Panc1 (cell line): ENCODE results near the gene MYH7B. TPM values are rescaled to one million over a fixed set of nuclear protein-coding genes. Genes with fewer than 3 reads are reported as not detected.

Experiments used
- ATAC-seq: fragments of 200-7000 bp; cut with Tn5 transposase; 2 replicates; pipeline ENCODE4 v1.9.1; 2020; ENCODE audit warnings: mild to moderate bottlenecking, moderate library complexity
- BruUV-seq: library from RNA; stranded (reverse); fragments of 400-500 nt; replicated peaks from 2 replicates; lab custom pipeline; 2021; lab: Mats Ljungman, UMichigan
- CTCF ChIA-PET: fragments of 300-600 bp; sonication (Branson Sonifier 250); formaldehyde crosslinking; loops from one replicate; lab custom pipeline; 2022; ENCODE audit warnings: antibody characterized with exemption; lab: Charles Lee
- POLR2A ChIA-PET: fragments of 300-600 bp; sonication (Branson Sonifier 250); formaldehyde crosslinking; loops from one replicate; lab custom pipeline; 2022; ENCODE audit warnings: antibody characterized with exemption; lab: Charles Lee
- DNase-seq: peaks from one replicate; pipeline ENCODE4 v3.0.0-alpha.2; 2010; ENCODE audit warnings: low read depth, low spot score
- H3K27ac ChIP-seq: 2 replicates; pipeline ENCODE4 v1.5.1; 2011; ENCODE audit warnings: mild to moderate bottlenecking, low read length, inconsistent platforms
- H3K27me3 ChIP-seq: fragments of 200-500 bp; sonication (Bioruptor generic); 2 replicates; pipeline ENCODE4 v1.6.0; 2014; ENCODE audit warnings: low read length, inconsistent platforms; ENCODE audit not compliant: control insufficient read depth, insufficient read depth
- H3K36me3 ChIP-seq: fragments of 200-500 bp; sonication (Bioruptor generic); 2 replicates; pipeline ENCODE4 v1.5.1; 2014; ENCODE audit warnings: inconsistent platforms, mild to moderate bottlenecking, low read length, moderate library complexity; ENCODE audit not compliant: control insufficient read depth, insufficient read depth
- H3K4me1 ChIP-seq: 2 replicates; pipeline ENCODE4 v1.5.1; 2011; ENCODE audit warnings: inconsistent platforms, mild to moderate bottlenecking, low read length, moderate library complexity; ENCODE audit not compliant: control insufficient read depth, insufficient read depth
- H3K4me3 ChIP-seq, 2 experiments: 2 replicates each; pipeline ENCODE4 v1.5.1; 2011 to 2012; ENCODE audit warnings: low read depth in 2 of 2, low read length in 2 of 2, mild to moderate bottlenecking in 2 of 2, inconsistent platforms in 1 of 2, moderate library complexity in 1 of 2
- H3K9me3 ChIP-seq: fragments of 200-500 bp; sonication (Bioruptor generic); 2 replicates; pipeline ENCODE4 v1.5.1; 2014; ENCODE audit warnings: low read depth, mild to moderate bottlenecking, inconsistent platforms, low read length, moderate library complexity; ENCODE audit not compliant: control insufficient read depth, insufficient read depth
- POLR2AphosphoS5 ChIP-seq: IDR thresholded peaks from 2 replicates; pipeline ENCODE4 v1.6.1; 2012; ENCODE audit warnings: mild to moderate bottlenecking, low read depth, low read length, moderate library complexity
- SIN3A ChIP-seq: IDR thresholded peaks from 2 replicates; pipeline ENCODE4 v1.6.1; 2012; ENCODE audit warnings: low read depth, mild to moderate bottlenecking, low read length, moderate library complexity, borderline replicate concordance; ENCODE audit not compliant: insufficient read depth
- TCF7L2 ChIP-seq: IDR thresholded peaks from 2 replicates; pipeline ENCODE4 v1.6.1; 2011; ENCODE audit warnings: mild to moderate bottlenecking, low read depth, low read length, inconsistent platforms
- in situ Hi-C: cut with HindIII; loops from 2 replicates; pipeline ENCODE4 v1.10.0; 2016; ENCODE audit warnings: low sequenced_read_pairs, low pct_unique_long_range_greater_than_20kb
- intact Hi-C: fragments of 100-400 bp; cut with micrococcal nuclease; formaldehyde crosslinking; loops from one replicate; pipeline ENCODE4 v1.10.0; 2022; ENCODE audit not compliant: unreplicated experiment
- total RNA-seq: library from RNA; stranded (reverse); gene quantifications from one replicate; pipeline ENCODE4 v1.2.1, GENCODE V29; 2021; ENCODE audit not compliant: unreplicated experiment
- TF ChIP-seq, protein P1 (sequence below): fragments of 450-650 bp; IDR thresholded peaks from 2 replicates; pipeline ENCODE4 v1.5.1; 2017; ENCODE audit warnings: mild to moderate bottlenecking
- TF ChIP-seq, protein P2 (sequence below), 2 experiments: IDR thresholded peaks; 2 replicates each; pipeline ENCODE4 v1.6.1; 2011 to 2012; ENCODE audit warnings: low read depth in 2 of 2, control low read depth in 1 of 2, low read length in 1 of 2, mild to moderate bottlenecking in 1 of 2, moderate library complexity in 1 of 2; ENCODE audit not compliant: insufficient read depth in 1 of 2

The MYH7B gene
- total RNA-seq, 1 experiment from 2014 or later, result 0.59 TPM

DNA sequence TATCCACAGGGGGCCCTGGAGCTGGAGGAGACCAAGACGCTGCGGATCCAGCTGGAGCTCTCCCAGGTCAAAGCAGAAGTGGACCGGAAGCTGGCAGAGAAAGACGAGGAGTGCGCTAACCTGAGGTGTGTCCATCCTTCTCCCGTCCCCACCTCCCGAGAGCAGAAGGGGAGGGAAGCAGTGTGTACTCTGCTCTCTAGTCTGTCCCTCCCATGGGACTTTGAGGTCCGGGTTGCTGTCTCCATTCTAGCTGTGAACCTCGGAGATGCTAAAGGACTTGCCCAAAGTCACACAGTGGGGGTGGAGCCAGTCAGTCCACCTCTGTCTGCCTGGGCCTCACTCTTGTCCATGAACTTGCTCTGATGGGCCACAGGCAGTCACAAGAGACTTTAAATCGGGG is 44.1 kb downstream of the MYH7B start:
- H3K9me3 ChIP-seq, result no peaks in the 10 kb centered on the region
- H3K4me1 ChIP-seq, result no peaks in the 10 kb centered on the region
- no peak for ATAC-seq
- no peaks in the 10 kb centered on the region for H3K36me3 ChIP-seq
- H3K27ac ChIP-seq, result no peak overlapping the region
- ChIA-PET POLR2A (no interaction called here), CTCF (no interaction called here)
- no TSS peak for BruUV-seq
- TF ChIP-seq, protein P1, sequence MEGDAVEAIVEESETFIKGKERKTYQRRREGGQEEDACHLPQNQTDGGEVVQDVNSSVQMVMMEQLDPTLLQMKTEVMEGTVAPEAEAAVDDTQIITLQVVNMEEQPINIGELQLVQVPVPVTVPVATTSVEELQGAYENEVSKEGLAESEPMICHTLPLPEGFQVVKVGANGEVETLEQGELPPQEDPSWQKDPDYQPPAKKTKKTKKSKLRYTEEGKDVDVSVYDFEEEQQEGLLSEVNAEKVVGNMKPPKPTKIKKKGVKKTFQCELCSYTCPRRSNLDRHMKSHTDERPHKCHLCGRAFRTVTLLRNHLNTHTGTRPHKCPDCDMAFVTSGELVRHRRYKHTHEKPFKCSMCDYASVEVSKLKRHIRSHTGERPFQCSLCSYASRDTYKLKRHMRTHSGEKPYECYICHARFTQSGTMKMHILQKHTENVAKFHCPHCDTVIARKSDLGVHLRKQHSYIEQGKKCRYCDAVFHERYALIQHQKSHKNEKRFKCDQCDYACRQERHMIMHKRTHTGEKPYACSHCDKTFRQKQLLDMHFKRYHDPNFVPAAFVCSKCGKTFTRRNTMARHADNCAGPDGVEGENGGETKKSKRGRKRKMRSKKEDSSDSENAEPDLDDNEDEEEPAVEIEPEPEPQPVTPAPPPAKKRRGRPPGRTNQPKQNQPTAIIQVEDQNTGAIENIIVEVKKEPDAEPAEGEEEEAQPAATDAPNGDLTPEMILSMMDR, result no peak
- TF ChIP-seq, protein P2, sequence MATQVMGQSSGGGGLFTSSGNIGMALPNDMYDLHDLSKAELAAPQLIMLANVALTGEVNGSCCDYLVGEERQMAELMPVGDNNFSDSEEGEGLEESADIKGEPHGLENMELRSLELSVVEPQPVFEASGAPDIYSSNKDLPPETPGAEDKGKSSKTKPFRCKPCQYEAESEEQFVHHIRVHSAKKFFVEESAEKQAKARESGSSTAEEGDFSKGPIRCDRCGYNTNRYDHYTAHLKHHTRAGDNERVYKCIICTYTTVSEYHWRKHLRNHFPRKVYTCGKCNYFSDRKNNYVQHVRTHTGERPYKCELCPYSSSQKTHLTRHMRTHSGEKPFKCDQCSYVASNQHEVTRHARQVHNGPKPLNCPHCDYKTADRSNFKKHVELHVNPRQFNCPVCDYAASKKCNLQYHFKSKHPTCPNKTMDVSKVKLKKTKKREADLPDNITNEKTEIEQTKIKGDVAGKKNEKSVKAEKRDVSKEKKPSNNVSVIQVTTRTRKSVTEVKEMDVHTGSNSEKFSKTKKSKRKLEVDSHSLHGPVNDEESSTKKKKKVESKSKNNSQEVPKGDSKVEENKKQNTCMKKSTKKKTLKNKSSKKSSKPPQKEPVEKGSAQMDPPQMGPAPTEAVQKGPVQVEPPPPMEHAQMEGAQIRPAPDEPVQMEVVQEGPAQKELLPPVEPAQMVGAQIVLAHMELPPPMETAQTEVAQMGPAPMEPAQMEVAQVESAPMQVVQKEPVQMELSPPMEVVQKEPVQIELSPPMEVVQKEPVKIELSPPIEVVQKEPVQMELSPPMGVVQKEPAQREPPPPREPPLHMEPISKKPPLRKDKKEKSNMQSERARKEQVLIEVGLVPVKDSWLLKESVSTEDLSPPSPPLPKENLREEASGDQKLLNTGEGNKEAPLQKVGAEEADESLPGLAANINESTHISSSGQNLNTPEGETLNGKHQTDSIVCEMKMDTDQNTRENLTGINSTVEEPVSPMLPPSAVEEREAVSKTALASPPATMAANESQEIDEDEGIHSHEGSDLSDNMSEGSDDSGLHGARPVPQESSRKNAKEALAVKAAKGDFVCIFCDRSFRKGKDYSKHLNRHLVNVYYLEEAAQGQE (IDR thresholded peaks at IDR 0.05; ENCODE audit: insufficient read depth in 1 of 2, low read depth in 2 of 2, low read length in 1 of 2), result no peak
- TF ChIP-seq POLR2AphosphoS5 (no peak), SIN3A (no peak), TCF7L2 (no peak)
- in situ Hi-C loops, result no loop called here
- H3K27me3 ChIP-seq, result no peaks in the 10 kb centered on the region
- no peak overlapping the region for H3K4me3 ChIP-seq
- DNase-seq, result no peak
- intact Hi-C loops, result no loop called here

DNA sequence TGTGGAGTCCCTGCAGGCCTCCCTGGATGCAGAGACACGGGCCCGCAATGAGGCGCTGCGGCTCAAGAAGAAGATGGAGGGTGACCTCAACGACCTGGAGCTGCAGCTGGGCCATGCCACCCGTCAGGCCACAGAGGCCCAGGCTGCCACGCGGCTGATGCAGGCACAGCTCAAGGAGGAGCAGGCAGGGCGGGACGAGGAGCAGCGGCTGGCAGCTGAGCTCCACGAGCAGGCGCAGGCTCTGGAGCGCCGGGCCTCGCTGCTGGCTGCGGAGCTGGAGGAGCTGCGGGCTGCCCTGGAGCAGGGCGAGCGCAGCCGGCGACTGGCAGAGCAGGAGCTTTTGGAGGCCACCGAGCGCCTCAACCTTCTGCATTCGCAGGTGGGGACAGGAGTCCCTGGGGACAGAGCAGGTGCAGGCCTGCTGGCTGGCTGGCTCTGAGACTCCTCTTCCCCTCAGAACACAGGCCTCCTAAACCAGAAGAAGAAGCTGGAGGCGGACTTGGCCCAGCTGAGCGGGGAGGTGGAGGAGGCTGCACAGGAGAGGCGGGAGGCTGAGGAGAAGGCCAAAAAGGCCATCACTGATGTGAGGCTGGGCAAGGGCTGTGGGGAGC is 44.7 kb downstream of the MYH7B start:
- DNase-seq (no peak), ATAC-seq (no peak)
- H3K27me3 ChIP-seq, result no peaks in the 10 kb centered on the region
- BruUV-seq, result no TSS peak
- no peaks in the 10 kb centered on the region for H3K4me1 ChIP-seq
- intact Hi-C loops, result no loop called here
- ChIA-PET POLR2A (no interaction called here), CTCF (interaction anchor here (0.6 kb wide), 1 partner anchor 96 kb away, joined by 10 read pairs; no protein-coding TSS in a partner anchor)
- H3K36me3 ChIP-seq, result no peaks in the 10 kb centered on the region
- H3K9me3 ChIP-seq, result no peaks in the 10 kb centered on the region
- no peak overlapping the region for H3K4me3 ChIP-seq
- in situ Hi-C loops, result no loop called here
- H3K27ac ChIP-seq, result no peak overlapping the region
- no peak for TF ChIP-seq TCF7L2
- no peak for TF ChIP-seq POLR2AphosphoS5
- TF ChIP-seq SIN3A, result no peak
- TF ChIP-seq, protein P2 (IDR thresholded peaks at IDR 0.05; ENCODE audit: insufficient read depth in 1 of 2, low read depth in 2 of 2, low read length in 1 of 2), result no peak
- TF ChIP-seq, protein P1, result no peak
